Measurements from ENCODE around the gene SEMA3C.

Gene SEMA3C

GRCh38 chr7:80823057-80823456 lies 95.8 kb downstream of the SEMA3C start:
- no peak for DNase-seq (ENCODE audit: low read depth in 2 of 2)

GRCh38 chr7:80821771-80822319 lies 97.0 kb downstream of the SEMA3C start:
- no peak for DNase-seq (ENCODE audit: low read depth in 2 of 2)

GRCh38 chr7:80819503-80819902 lies 99.3 kb downstream of the SEMA3C start:
- DNase-seq (ENCODE audit: low read depth in 2 of 2), result no peak

- no peak for DNase-seq (ENCODE audit: low read depth in 2 of 2)
These were observed 100.7 kb downstream of the SEMA3C start for GRCh38 chr7:80818181-80818580.

- DNase-seq (ENCODE audit: low read depth in 2 of 2), result no peak
These were observed 102.0 kb downstream of the SEMA3C start for GRCh38 chr7:80816806-80817205.

- DNase-seq (ENCODE audit: low read depth in 2 of 2), result no peak
These were observed 103.1 kb downstream of the SEMA3C start for GRCh38 chr7:80815733-80816132.

- DNase-seq (ENCODE audit: low read depth in 2 of 2), result no peak
These were observed 109.3 kb downstream of the SEMA3C start for GRCh38 chr7:80809545-80809944.

- no peak for DNase-seq (ENCODE audit: low read depth in 2 of 2)
These were observed 111.5 kb downstream of the SEMA3C start for GRCh38 chr7:80807166-80807900.

- no peak for DNase-seq (ENCODE audit: low read depth in 2 of 2)
These were observed 112.2 kb downstream of the SEMA3C start for GRCh38 chr7:80806663-80807062.

GRCh38 chr7:80804589-80804988 lies 114.3 kb downstream of the SEMA3C start:
- no peak for DNase-seq (ENCODE audit: low read depth in 2 of 2)

- no peak for DNase-seq (ENCODE audit: low read depth in 2 of 2)
These were observed 116.3 kb downstream of the SEMA3C start for GRCh38 chr7:80802527-80802926.

GRCh38 chr7:80794631-80795573 lies 123.9 kb downstream of the SEMA3C start:
- no peak for DNase-seq (ENCODE audit: low read depth in 2 of 2)

GRCh38 chr7:80791509-80791929 lies 127.3 kb downstream of the SEMA3C start:
- no peak for DNase-seq (ENCODE audit: low read depth in 2 of 2)

- no peak for DNase-seq (ENCODE audit: low read depth in 2 of 2)
These were observed 128.0 kb downstream of the SEMA3C start for GRCh38 chr7:80790877-80791276.

GRCh38 chr7:80787721-80788120 lies 131.1 kb downstream of the SEMA3C start:
- no peak for DNase-seq (ENCODE audit: low read depth in 2 of 2)

- DNase-seq (ENCODE audit: low read depth in 2 of 2), result no peak
These were observed 132.8 kb downstream of the SEMA3C start for GRCh38 chr7:80785961-80786536.

- DNase-seq (ENCODE audit: low read depth in 2 of 2), result no peak
These were observed 133.6 kb downstream of the SEMA3C start for GRCh38 chr7:80785276-80785675.

GRCh38 chr7:80783678-80784327 lies 135.0 kb downstream of the SEMA3C start:
- no peak for DNase-seq (ENCODE audit: low read depth in 2 of 2)

GRCh38 chr7:80783186-80783677 lies 135.6 kb downstream of the SEMA3C start:
- no peak for DNase-seq (ENCODE audit: low read depth in 2 of 2)

GRCh38 chr7:80781561-80781979 lies 137.3 kb downstream of the SEMA3C start:
- no peak for DNase-seq (ENCODE audit: low read depth in 2 of 2)

GRCh38 chr7:80781146-80781545 lies 137.7 kb downstream of the SEMA3C start:
- DNase-seq (ENCODE audit: low read depth in 2 of 2), result no peak

Measured in stimulated activated CD8-positive, alpha-beta memory T cell treated with anti-CD3 and anti-CD28 coated beads, Interleukin-7, amount 100 ng/mL, for 4 hours (primary cell).